ENCODE measurements around the gene NME8.

NME8 gene

GRCh38 chr7:37932543-37932942, 84.1 kb downstream of the NME8 start:
- no peak for DNase-seq (ENCODE audit: low read depth in 2 of 2)

DNA sequence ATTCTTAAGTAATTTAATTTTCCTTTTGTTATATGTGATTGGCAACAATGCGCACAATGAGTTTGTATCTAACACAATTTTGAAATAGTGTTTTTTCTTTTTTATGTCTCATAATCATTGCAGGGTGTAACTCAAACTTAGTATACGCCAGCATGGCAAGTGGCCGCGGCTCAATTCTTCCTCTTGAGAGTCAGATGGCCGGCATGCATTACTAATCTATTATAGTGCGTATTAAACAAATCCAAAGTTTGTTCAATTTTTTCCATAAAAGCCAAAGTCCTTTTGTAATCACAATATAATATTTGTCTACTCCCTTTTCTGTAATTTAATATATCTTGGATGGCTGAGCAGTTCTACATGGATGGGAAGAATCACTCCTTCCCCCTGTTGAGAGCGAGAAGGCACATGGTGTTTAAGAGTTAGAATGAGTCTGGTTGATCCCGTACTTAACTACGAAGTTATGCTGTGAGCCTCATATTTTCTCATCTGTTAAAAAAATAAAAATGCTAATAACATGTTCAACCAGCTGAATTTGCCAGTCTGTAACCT, 84.7 kb downstream of the NME8 start:
- DNase-seq (ENCODE audit: low read depth in 2 of 2) = no peak

GRCh38 chr7:37942934-37943610, 94.7 kb downstream of the NME8 start:
- DNase-seq (ENCODE audit: low read depth in 2 of 2) = no peak

- DNase-seq (ENCODE audit: low read depth in 2 of 2) = no peak
These were observed 95.7 kb downstream of the NME8 start for GRCh38 chr7:37943905-37944736.

GRCh38 chr7:37944737-37945054, 96.3 kb downstream of the NME8 start:
- no peak for DNase-seq (ENCODE audit: low read depth in 2 of 2)

GRCh38 chr7:37945336-37945735, 96.9 kb downstream of the NME8 start:
- no peak for DNase-seq (ENCODE audit: low read depth in 2 of 2)

DNA sequence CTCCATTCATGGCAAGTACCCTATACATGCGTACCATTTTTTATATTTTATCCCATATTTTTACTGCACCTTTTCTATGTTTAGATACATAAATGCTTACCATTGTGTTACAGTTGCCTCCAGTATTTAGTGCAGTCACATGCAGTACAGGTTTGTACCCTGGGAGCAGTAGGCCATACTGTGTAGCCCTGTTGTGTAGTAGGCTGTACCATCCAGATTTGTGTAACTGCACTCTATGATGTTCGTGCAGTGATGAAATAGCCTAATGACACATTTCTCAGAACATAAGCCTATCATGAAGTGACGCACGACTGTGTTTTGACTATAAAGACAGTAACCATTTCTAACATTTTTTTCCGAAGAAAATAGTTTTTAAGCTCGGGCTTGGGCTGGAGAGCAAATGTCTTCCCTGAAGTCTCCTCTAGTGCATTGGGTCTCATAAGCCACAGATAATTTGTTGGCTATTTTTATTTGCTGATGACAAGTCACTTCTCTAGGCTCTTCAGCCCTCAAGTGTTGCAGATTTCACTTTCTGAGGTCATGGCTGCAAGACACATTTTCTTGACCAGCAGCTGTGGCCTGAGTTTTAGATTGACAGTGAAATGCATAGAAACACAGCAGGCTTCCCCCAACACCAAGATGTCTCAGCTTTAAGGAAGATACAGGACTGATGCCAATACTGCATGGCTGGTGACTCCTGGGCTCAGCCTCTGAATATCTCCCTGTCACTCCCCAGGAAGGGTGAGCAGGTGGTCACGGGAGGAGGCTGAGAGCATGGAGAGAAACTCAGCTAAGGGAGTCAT, 98.9 kb downstream of the NME8 start:
- DNase-seq (ENCODE audit: low read depth in 2 of 2) = no peak

- no peak for DNase-seq (ENCODE audit: low read depth in 2 of 2)
These were observed 99.5 kb downstream of the NME8 start for GRCh38 chr7:37947941-37948210.

Data from activated CD4-positive, alpha-beta T cell treated with anti-CD3 and anti-CD28 coated beads for 24 hours (primary cell).